ENCODE results near the gene PIM3.

PIM3 gene

GRCh38 chr22:49992921-49993648 lies 32.5 kb downstream of the PIM3 start:
- peak; percentile 58 to 73 for DNase-seq

- DNase-seq: no peak
These were observed 33.2 kb downstream of the PIM3 start for GRCh38 chr22:49993649-49994360.

GRCh38 chr22:49994361-49995040 lies 33.9 kb downstream of the PIM3 start:
- no peak for DNase-seq

- DNase-seq: no peak
These were observed 34.4 kb downstream of the PIM3 start for GRCh38 chr22:49995041-49995360.

GRCh38 chr22:49995361-49996118 lies 35.0 kb downstream of the PIM3 start:
- DNase-seq: no peak

- no peak for DNase-seq
These were observed 35.5 kb downstream of the PIM3 start for GRCh38 chr22:49996119-49996517.

- no peak for DNase-seq
These were observed 36.1 kb downstream of the PIM3 start for GRCh38 chr22:49996518-49997250.

- DNase-seq: no peak
These were observed 36.7 kb downstream of the PIM3 start for GRCh38 chr22:49997251-49997599.

- no peak for DNase-seq
These were observed 37.6 kb downstream of the PIM3 start for GRCh38 chr22:49997932-49998717.

- DNase-seq: no peak
These were observed 38.1 kb downstream of the PIM3 start for GRCh38 chr22:49998718-49999062.

GRCh38 chr22:49999063-49999945 lies 38.7 kb downstream of the PIM3 start:
- DNase-seq: no peak

GRCh38 chr22:49999946-50000586 lies 39.5 kb downstream of the PIM3 start:
- DNase-seq: no peak

- no peak for DNase-seq
These were observed 40.2 kb downstream of the PIM3 start for GRCh38 chr22:50000587-50001387.

GRCh38 chr22:50001388-50002231 lies 41.0 kb downstream of the PIM3 start:
- no peak for DNase-seq

GRCh38 chr22:50002791-50003190 lies 42.2 kb downstream of the PIM3 start:
- no peak for DNase-seq

GRCh38 chr22:50004918-50005317 lies 44.3 kb downstream of the PIM3 start:
- DNase-seq: no peak

- no peak for DNase-seq
These were observed 46.5 kb downstream of the PIM3 start for GRCh38 chr22:50007057-50007511.
